ENCODE results near the gene ANKRD13B.

ANKRD13B gene

DNA sequence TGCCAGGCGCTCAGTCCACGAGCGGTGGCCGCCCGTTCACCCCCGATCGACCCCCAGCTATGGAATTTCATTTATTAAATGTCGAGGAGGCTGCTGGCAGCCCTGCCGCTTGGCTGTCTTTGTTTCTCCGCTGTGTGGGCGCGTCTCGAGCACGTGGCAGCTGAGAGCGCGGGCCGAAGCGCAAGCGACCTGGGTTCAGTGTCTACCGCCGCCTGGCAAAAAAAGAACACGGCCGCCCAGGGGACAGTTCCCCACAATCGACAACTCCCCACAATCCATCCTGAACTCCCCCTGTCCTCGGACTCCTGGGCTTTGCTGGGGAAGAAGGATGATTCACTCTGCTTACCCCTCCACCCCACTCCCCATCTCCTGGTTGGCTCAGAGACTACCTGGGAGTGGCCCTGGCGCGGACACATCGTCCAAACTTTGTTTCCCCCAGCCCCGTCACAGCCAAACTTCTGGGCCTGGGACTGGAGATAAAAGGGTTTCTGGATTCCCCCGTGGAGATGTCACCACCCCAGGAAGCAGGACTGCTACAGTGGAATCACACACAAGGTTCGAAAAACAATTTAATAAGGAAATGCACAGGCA, 1.7 kb upstream of the ANKRD13B start (continued):
- TF ChIP-seq, protein P1, sequence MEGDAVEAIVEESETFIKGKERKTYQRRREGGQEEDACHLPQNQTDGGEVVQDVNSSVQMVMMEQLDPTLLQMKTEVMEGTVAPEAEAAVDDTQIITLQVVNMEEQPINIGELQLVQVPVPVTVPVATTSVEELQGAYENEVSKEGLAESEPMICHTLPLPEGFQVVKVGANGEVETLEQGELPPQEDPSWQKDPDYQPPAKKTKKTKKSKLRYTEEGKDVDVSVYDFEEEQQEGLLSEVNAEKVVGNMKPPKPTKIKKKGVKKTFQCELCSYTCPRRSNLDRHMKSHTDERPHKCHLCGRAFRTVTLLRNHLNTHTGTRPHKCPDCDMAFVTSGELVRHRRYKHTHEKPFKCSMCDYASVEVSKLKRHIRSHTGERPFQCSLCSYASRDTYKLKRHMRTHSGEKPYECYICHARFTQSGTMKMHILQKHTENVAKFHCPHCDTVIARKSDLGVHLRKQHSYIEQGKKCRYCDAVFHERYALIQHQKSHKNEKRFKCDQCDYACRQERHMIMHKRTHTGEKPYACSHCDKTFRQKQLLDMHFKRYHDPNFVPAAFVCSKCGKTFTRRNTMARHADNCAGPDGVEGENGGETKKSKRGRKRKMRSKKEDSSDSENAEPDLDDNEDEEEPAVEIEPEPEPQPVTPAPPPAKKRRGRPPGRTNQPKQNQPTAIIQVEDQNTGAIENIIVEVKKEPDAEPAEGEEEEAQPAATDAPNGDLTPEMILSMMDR (tag by site-specific recombination; IDR thresholded peaks at IDR 0.05) = no peak
- TF ChIP-seq ZNF473 (tag by site-specific recombination; IDR thresholded peaks at IDR 0.05) = no peak
- no peak for TF ChIP-seq ZNF433 (tag by site-specific recombination; IDR thresholded peaks at IDR 0.05; ENCODE audit: low read depth)
- no peak for TF ChIP-seq ZBTB7A (tag by site-specific recombination; IDR thresholded peaks at IDR 0.05; ENCODE audit: low read depth)
- no peak for TF ChIP-seq ZNF610 (tag by site-specific recombination; IDR thresholded peaks at IDR 0.05; ENCODE audit: borderline replicate concordance)
- no peak for TF ChIP-seq ZNF148 (tag by site-specific recombination; IDR thresholded peaks at IDR 0.05; ENCODE audit: borderline replicate concordance)
- no peak for TF ChIP-seq ZNF138 (tag by site-specific recombination; IDR thresholded peaks at IDR 0.05; ENCODE audit: borderline replicate concordance)
- TF ChIP-seq ZNF335 (tag by site-specific recombination; conservative IDR thresholded peaks at IDR 0.05) = peak; percentile 100
- TF ChIP-seq SCRT1 (tag by site-specific recombination; IDR thresholded peaks at IDR 0.05; ENCODE audit: borderline replicate concordance) = no peak
- no peak for TF ChIP-seq TRIM28 (IDR thresholded peaks at IDR 0.05; ENCODE audit: borderline replicate concordance, low read length)
- no peak for TF ChIP-seq HOXC10 (CRISPR knock-in tag; IDR thresholded peaks at IDR 0.05)
- 0 out of 2 replicates have a peak, but pooled peaks have one; percentile 10 for TF ChIP-seq ZNF146 (tag by site-specific recombination; IDR thresholded peaks at IDR 0.05)
- TF ChIP-seq YY2 (tag by site-specific recombination; IDR thresholded peaks at IDR 0.05) = no peak
- TF ChIP-seq OSR2 (tag by site-specific recombination; IDR thresholded peaks at IDR 0.05) = no peak
- no peak for TF ChIP-seq ZNF366 (tag by site-specific recombination; conservative IDR thresholded peaks at IDR 0.05)
- peak; percentile 69 for TF ChIP-seq EGR2 (tag by site-specific recombination; IDR thresholded peaks at IDR 0.05; ENCODE audit: low read depth)
- TF ChIP-seq ZNF175 (tag by site-specific recombination; IDR thresholded peaks at IDR 0.05) = no peak
- no peak for TF ChIP-seq ZNF707 (tag by site-specific recombination; IDR thresholded peaks at IDR 0.05)
- TF ChIP-seq ZNF664 (tag by site-specific recombination; IDR thresholded peaks at IDR 0.05) = no peak
- TF ChIP-seq ZNF76 (tag by site-specific recombination; IDR thresholded peaks at IDR 0.05; ENCODE audit: borderline replicate concordance, low read depth) = peak; percentile 18; the same call in 1 of the 2 replicates
- TF ChIP-seq ZNF777 (tag by site-specific recombination; IDR thresholded peaks at IDR 0.05; ENCODE audit: borderline replicate concordance) = no peak
- TF ChIP-seq, protein P2, sequence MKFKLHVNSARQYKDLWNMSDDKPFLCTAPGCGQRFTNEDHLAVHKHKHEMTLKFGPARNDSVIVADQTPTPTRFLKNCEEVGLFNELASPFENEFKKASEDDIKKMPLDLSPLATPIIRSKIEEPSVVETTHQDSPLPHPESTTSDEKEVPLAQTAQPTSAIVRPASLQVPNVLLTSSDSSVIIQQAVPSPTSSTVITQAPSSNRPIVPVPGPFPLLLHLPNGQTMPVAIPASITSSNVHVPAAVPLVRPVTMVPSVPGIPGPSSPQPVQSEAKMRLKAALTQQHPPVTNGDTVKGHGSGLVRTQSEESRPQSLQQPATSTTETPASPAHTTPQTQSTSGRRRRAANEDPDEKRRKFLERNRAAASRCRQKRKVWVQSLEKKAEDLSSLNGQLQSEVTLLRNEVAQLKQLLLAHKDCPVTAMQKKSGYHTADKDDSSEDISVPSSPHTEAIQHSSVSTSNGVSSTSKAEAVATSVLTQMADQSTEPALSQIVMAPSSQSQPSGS (tag by site-specific recombination; IDR thresholded peaks at IDR 0.05; ENCODE audit: low read depth) = no peak
- TF ChIP-seq GLIS1 (tag by site-specific recombination; IDR thresholded peaks at IDR 0.05) = peak; percentile 43; the same call in 1 of the 2 replicates
- TF ChIP-seq SP2 (tag by site-specific recombination; IDR thresholded peaks at IDR 0.05) = no peak
- no peak for TF ChIP-seq ZNF10 (tag by site-specific recombination; IDR thresholded peaks at IDR 0.05)
- peak; percentile 13; the same call in 1 of the 2 replicates for TF ChIP-seq KLF16 (tag by site-specific recombination; IDR thresholded peaks at IDR 0.05)
- TF ChIP-seq ZNF292 (tag by site-specific recombination; IDR thresholded peaks at IDR 0.05; ENCODE audit: borderline replicate concordance, low read depth) = no peak
- no peak for TF ChIP-seq ZNF23 (tag by site-specific recombination; IDR thresholded peaks at IDR 0.05; ENCODE audit: borderline replicate concordance)
- no peak for TF ChIP-seq ZNF132 (tag by site-specific recombination; IDR thresholded peaks at IDR 0.05; ENCODE audit: borderline replicate concordance)
- no peak for TF ChIP-seq ELK4 (IDR thresholded peaks at IDR 0.05; ENCODE audit: borderline replicate concordance, low read depth, low read length)
